HCT116 (cell line): ENCODE data around the gene NHERF2. TPM values are rescaled to one million over a fixed set of nuclear protein-coding genes. Genes with fewer than 3 reads are reported as not detected.

Experiments
- ATAC-seq: fragments of 200-7000 bp; cut with Tn5 transposase; 2 replicates; pipeline ENCODE4 v1.9.1; 2020; ENCODE audit warnings: mild to moderate bottlenecking, moderate library complexity
- BruUV-seq: library from RNA; stranded (reverse); fragments of 400-500 nt; replicated peaks from 2 replicates; lab custom pipeline; 2021; lab: Mats Ljungman, UMichigan
- CTCF ChIA-PET: fragments of 300-600 bp; sonication (Branson Sonifier 250); formaldehyde crosslinking; loops from one replicate; lab custom pipeline; 2021; ENCODE audit warnings: antibody characterized with exemption; lab: Charles Lee
- POLR2A ChIA-PET: fragments of 300-600, 350-600 bp; sonication (Branson Sonifier 250); formaldehyde crosslinking; loops from one replicate; lab custom pipeline; 2021; ENCODE audit warnings: antibody characterized with exemption; lab: Charles Lee
- RAD21 ChIA-PET, 2 experiments: fragments of 300-600 bp; sonication (Branson Sonifier 250); formaldehyde crosslinking; loops; one replicate each; lab custom pipeline; 2023; ENCODE audit warnings: low total read pairs in 2 of 2; ENCODE audit not compliant: uncharacterized antibody in 2 of 2, unreplicated experiment in 2 of 2, low non-redundant PET in 1 of 2; lab: Charles Lee
- DNase-seq: peaks from one replicate; pipeline ENCODE4 v3.0.0-alpha.2; 2010; ENCODE audit warnings: low read depth, low spot score
- H2AFZ ChIP-seq: fragments of 200-600 bp; shearing (Covaris generic), sonication (generic); 2 replicates; pipeline ENCODE4 v1.6.1; 2017; ENCODE audit warnings: low read depth, mixed run types, mixed read lengths, antibody characterized with exemption, low read length; ENCODE audit not compliant: poor library complexity, severe bottlenecking
- H3K27ac ChIP-seq: 2 replicates; pipeline ENCODE4 v1.5.1; 2012; ENCODE audit warnings: low read depth, low read length
- H3K27me3 ChIP-seq: fragments of 200-600 bp; sonication (generic); 2 replicates; pipeline ENCODE4 v1.6.1; 2016; ENCODE audit warnings: mixed run types, low read length, mixed read lengths; ENCODE audit not compliant: insufficient read depth
- H3K36me3 ChIP-seq, 2 experiments: fragments of 200-500 bp in 1 of 2; fragments of 200-600 bp in 1 of 2; sonication (Bioruptor generic) in 1 of 2; sonication (generic) in 1 of 2; 2 replicates each; pipeline versions ENCODE4 v1.5.1 to v1.6.1; 2014 to 2016; ENCODE audit warnings: low read length in 2 of 2, inconsistent platforms in 1 of 2, mixed read lengths in 1 of 2, mixed run types in 1 of 2; ENCODE audit not compliant: insufficient read depth in 2 of 2, control insufficient read depth in 1 of 2
- H3K4me1 ChIP-seq, 2 experiments: fragments of 200-600 bp in 1 of 2; sonication (generic) in 1 of 2; 2 replicates each; pipeline versions ENCODE4 v1.5.1 to v1.6.1; 2012 to 2017; ENCODE audit warnings: low read length in 2 of 2, inconsistent platforms in 1 of 2, mild to moderate bottlenecking in 1 of 2, mixed read lengths in 1 of 2, mixed run types in 1 of 2, moderate library complexity in 1 of 2; ENCODE audit not compliant: insufficient read depth in 2 of 2, control insufficient read depth in 1 of 2
- H3K4me2 ChIP-seq: fragments of 200-600 bp; sonication (generic); 2 replicates; pipeline ENCODE4 v1.6.1; 2017; ENCODE audit warnings: mixed run types, low read length, mixed read lengths
- H3K4me3 ChIP-seq, 2 experiments: fragments of 200-600 bp in 1 of 2; sonication (generic) in 1 of 2; replicated peaks in 1 of 2; 2 replicates each; pipeline ENCODE4 v1.5.1; 2011 to 2016; ENCODE audit warnings: low read length in 2 of 2, control low read depth in 1 of 2, low read depth in 1 of 2, mild to moderate bottlenecking in 1 of 2, mixed read lengths in 1 of 2, mixed run types in 1 of 2
- H3K79me2 ChIP-seq: fragments of 200-600 bp; sonication (generic); 2 replicates; pipeline ENCODE4 v1.6.1; 2017; ENCODE audit warnings: mild to moderate bottlenecking, mixed run types, low read length, moderate library complexity, mixed read lengths; ENCODE audit not compliant: insufficient read depth
- H3K9ac ChIP-seq: fragments of 200-600 bp; sonication (generic); 2 replicates; pipeline ENCODE4 v1.6.1; 2016; ENCODE audit warnings: low read length, mixed read lengths
- H3K9me2 ChIP-seq: fragments of 200-600 bp; sonication (generic), shearing (Covaris generic); 2 replicates; pipeline ENCODE4 v1.6.1; 2017; ENCODE audit warnings: mixed run types, mild to moderate bottlenecking, moderate library complexity; ENCODE audit not compliant: insufficient read depth
- H3K9me3 ChIP-seq, 2 experiments: fragments of 200-500 bp in 1 of 2; fragments of 200-600 bp in 1 of 2; sonication (Bioruptor generic) in 1 of 2; sonication (generic) in 1 of 2; 2 replicates each; pipeline ENCODE4 v1.6.1; 2014 to 2017; ENCODE audit warnings: low read length in 2 of 2, mixed read lengths in 2 of 2, inconsistent platforms in 1 of 2, low read depth in 1 of 2, mild to moderate bottlenecking in 1 of 2, mixed run types in 1 of 2, moderate library complexity in 1 of 2; ENCODE audit not compliant: control insufficient read depth in 1 of 2, insufficient read depth in 1 of 2
- H4K20me1 ChIP-seq: fragments of 200-600 bp; sonication (generic), shearing (Covaris generic); 2 replicates; pipeline ENCODE4 v1.6.1; 2017; ENCODE audit warnings: mixed run types, mild to moderate bottlenecking, moderate library complexity; ENCODE audit not compliant: insufficient read depth
- CBX3 ChIP-seq: IDR thresholded peaks from 2 replicates; pipeline ENCODE4 v1.6.1; 2012; ENCODE audit warnings: low read depth
- EGR1 ChIP-seq: IDR thresholded peaks from 2 replicates; pipeline ENCODE4 v1.6.1; 2012; ENCODE audit warnings: low read depth
- ELF1 ChIP-seq: IDR thresholded peaks from 2 replicates; pipeline ENCODE4 v1.6.1; 2012; ENCODE audit warnings: low read depth, borderline replicate concordance
- EZH2 ChIP-seq: fragments of 200-600 bp; sonication (generic); IDR thresholded peaks from 2 replicates; pipeline ENCODE4 v1.6.1; 2017; ENCODE audit warnings: antibody characterized with exemption, mixed run types
- EZH2phosphoT487 ChIP-seq: fragments of 200-600 bp; IDR thresholded peaks from 2 replicates; pipeline ENCODE4 v1.6.1; 2018; ENCODE audit warnings: antibody characterized with exemption, borderline replicate concordance
- FOSL1 ChIP-seq: IDR thresholded peaks from 2 replicates; pipeline ENCODE4 v1.6.1; 2012; ENCODE audit warnings: low read depth
- MAX ChIP-seq: IDR thresholded peaks from 2 replicates; pipeline ENCODE4 v1.6.1; 2012
- POLR2A ChIP-seq: IDR thresholded peaks from 2 replicates; pipeline ENCODE4 v1.7.0; 2011; ENCODE audit warnings: borderline replicate concordance; ENCODE audit not compliant: insufficient read depth, insufficient read length; ENCODE audit errors: extremely low read depth
- POLR2AphosphoS5 ChIP-seq: IDR thresholded peaks from 2 replicates; pipeline ENCODE4 v1.6.1; 2011; ENCODE audit warnings: mild to moderate bottlenecking, low read depth, low read length, moderate library complexity
- SRF ChIP-seq: IDR thresholded peaks from 2 replicates; pipeline ENCODE4 v1.6.1; 2012; ENCODE audit warnings: low read depth
- TCF7L2 ChIP-seq: IDR thresholded peaks from 2 replicates; pipeline ENCODE4 v1.7.0; 2011; ENCODE audit warnings: borderline replicate concordance, inconsistent platforms; ENCODE audit not compliant: insufficient read depth, insufficient read length; ENCODE audit errors: extremely low read depth
- ZNF274 ChIP-seq: fragments of 200-500 bp; sonication (Bioruptor generic); IDR thresholded peaks from 2 replicates; pipeline ENCODE4 v1.6.1; 2014; ENCODE audit warnings: mild to moderate bottlenecking, low read depth, low read length, inconsistent platforms
- intact Hi-C: fragments of 100-400 bp; cut with micrococcal nuclease; formaldehyde crosslinking; loops from 2 replicates; pipeline ENCODE4 v1.10.0; 2022
- total RNA-seq: library from RNA; stranded (reverse); gene quantifications from one replicate; pipeline ENCODE4 v1.2.1, GENCODE V29; 2021; ENCODE audit not compliant: unreplicated experiment
- TF ChIP-seq, protein P1 (sequence below): IDR thresholded peaks from 2 replicates; pipeline ENCODE4 v1.6.1; 2012; ENCODE audit warnings: low read depth

The NHERF2 gene
- total RNA-seq, 1 experiment from 2014 or later = 58.4 TPM

- H3K9me2 ChIP-seq = no peaks in the 10 kb centered on the region
- H2AFZ ChIP-seq = no peak overlapping the region
- no peaks in the 10 kb centered on the region; the same call in 1 of the 2 replicates for H4K20me1 ChIP-seq
- ChIA-PET CTCF (no interaction called here), RAD21 (no interaction called here), POLR2A (interaction anchor here (0.6 kb wide), 1 partner anchor 1409 kb away, joined by 3 read pairs; no protein-coding TSS in a partner anchor)
- H3K4me3 ChIP-seq = no peak overlapping the region
- ATAC-seq (no peak), DNase-seq (no peak)
- H3K79me2 ChIP-seq = peaks cover 47% of the 10 kb centered on the region
- peaks cover 8 to 26% of the 10 kb centered on the region in 2 experiments for H3K4me1 ChIP-seq
- H3K9ac ChIP-seq = no peak overlapping the region
- BruUV-seq = no TSS peak
- peaks cover 25 to 54% of the 10 kb centered on the region in 2 experiments; a peak in 3 of 4 replicates for H3K36me3 ChIP-seq
- H3K9me3 ChIP-seq = no peaks in the 10 kb centered on the region
- no peaks in the 10 kb centered on the region for H3K27me3 ChIP-seq
- intact Hi-C loops = loop anchor here (5.0 kb wide), 1 partner anchor 141 kb away; no protein-coding TSS in a partner anchor
- no peak overlapping the region for H3K27ac ChIP-seq
- H3K4me2 ChIP-seq = no peak overlapping the region
- no peak for TF ChIP-seq POLR2A
- no peak for TF ChIP-seq POLR2AphosphoS5
- TF ChIP-seq FOSL1 = no peak
- TF ChIP-seq EGR1 = no peak
- TF ChIP-seq ELF1 = no peak
- TF ChIP-seq TCF7L2 = no peak
- no peak for TF ChIP-seq ZNF274
- TF ChIP-seq SRF = no peak
- no peak for TF ChIP-seq CBX3
- TF ChIP-seq, protein P1, sequence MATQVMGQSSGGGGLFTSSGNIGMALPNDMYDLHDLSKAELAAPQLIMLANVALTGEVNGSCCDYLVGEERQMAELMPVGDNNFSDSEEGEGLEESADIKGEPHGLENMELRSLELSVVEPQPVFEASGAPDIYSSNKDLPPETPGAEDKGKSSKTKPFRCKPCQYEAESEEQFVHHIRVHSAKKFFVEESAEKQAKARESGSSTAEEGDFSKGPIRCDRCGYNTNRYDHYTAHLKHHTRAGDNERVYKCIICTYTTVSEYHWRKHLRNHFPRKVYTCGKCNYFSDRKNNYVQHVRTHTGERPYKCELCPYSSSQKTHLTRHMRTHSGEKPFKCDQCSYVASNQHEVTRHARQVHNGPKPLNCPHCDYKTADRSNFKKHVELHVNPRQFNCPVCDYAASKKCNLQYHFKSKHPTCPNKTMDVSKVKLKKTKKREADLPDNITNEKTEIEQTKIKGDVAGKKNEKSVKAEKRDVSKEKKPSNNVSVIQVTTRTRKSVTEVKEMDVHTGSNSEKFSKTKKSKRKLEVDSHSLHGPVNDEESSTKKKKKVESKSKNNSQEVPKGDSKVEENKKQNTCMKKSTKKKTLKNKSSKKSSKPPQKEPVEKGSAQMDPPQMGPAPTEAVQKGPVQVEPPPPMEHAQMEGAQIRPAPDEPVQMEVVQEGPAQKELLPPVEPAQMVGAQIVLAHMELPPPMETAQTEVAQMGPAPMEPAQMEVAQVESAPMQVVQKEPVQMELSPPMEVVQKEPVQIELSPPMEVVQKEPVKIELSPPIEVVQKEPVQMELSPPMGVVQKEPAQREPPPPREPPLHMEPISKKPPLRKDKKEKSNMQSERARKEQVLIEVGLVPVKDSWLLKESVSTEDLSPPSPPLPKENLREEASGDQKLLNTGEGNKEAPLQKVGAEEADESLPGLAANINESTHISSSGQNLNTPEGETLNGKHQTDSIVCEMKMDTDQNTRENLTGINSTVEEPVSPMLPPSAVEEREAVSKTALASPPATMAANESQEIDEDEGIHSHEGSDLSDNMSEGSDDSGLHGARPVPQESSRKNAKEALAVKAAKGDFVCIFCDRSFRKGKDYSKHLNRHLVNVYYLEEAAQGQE = no peak
- TF ChIP-seq MAX = no peak
- no peak for TF ChIP-seq EZH2phosphoT487
- no peak for TF ChIP-seq EZH2
- TF ChIP-seq, all 23 proteins: peak for 0
These were observed 25.7 kb upstream of the NHERF2 start for GRCh38 chr16:2001035-2001434.
